ENCODE measurements around the gene SHB. TPM values are rescaled to one million over a fixed set of nuclear protein-coding genes. Genes with fewer than 3 reads are reported as not detected.

Gene SHB
- total RNA-seq, 2 experiments from 2014 or later: 1.2 to 1.3 TPM

GRCh38 chr9:38103340-38103739 is 34.3 kb upstream of the SHB start:
- intact Hi-C loops (cut with DNase I, micrococcal nuclease): no loop called here
- H3K27ac Mint-ChIP-seq: no peak overlapping the region
- no peak overlapping the region for H3K4me3 Mint-ChIP-seq
- ATAC-seq (no peak), DNase-seq (no peak)
- ChIA-PET CTCF (interaction anchor here (1.8 kb wide), 1 partner anchor 15 kb away, joined by 9 read pairs; no protein-coding TSS in a partner anchor), POLR2A (no interaction called here)
- no peaks in the 10 kb centered on the region for H3K36me3 Mint-ChIP-seq (ENCODE audit: low read depth)
- peaks cover 15% of the 10 kb centered on the region for H3K27me3 Mint-ChIP-seq
- H3K4me1 Mint-ChIP-seq: no peaks in the 10 kb centered on the region
- H3K9me3 Mint-ChIP-seq (ENCODE audit: low read depth): no peaks in the 10 kb centered on the region

GRCh38 chr9:38101423-38101822 is 32.4 kb upstream of the SHB start:
- Mint-ChIP-seq H3K27ac (no peak overlapping the region), H3K27me3 (peaks cover 15% of the 10 kb centered on the region), H3K4me3 (no peak overlapping the region), H3K9me3 (ENCODE audit: low read depth) (no peaks in the 10 kb centered on the region), H3K4me1 (no peaks in the 10 kb centered on the region), H3K36me3 (ENCODE audit: low read depth) (no peaks in the 10 kb centered on the region)
- ATAC-seq (no peak), DNase-seq (no peak)
- intact Hi-C loops (cut with DNase I, micrococcal nuclease): no loop called here
- POLR2A ChIA-PET: no interaction called here
- CTCF ChIA-PET: interaction anchor here (1.7 to 2.0 kb wide), 2 partner anchors 10 to 13 kb away, joined by 8 read pairs; no protein-coding TSS in a partner anchor

GRCh38 chr9:38096238-38096805 is 27.3 kb upstream of the SHB start:
- intact Hi-C loops (cut with DNase I, micrococcal nuclease): no loop called here
- no peaks in the 10 kb centered on the region for H3K9me3 Mint-ChIP-seq (ENCODE audit: low read depth)
- no peak overlapping the region for H3K4me3 Mint-ChIP-seq
- ATAC-seq (no peak), DNase-seq (no peak)
- POLR2A ChIA-PET: no interaction called here
- H3K27me3 Mint-ChIP-seq: peaks cover 6% of the 10 kb centered on the region
- no peaks in the 10 kb centered on the region for H3K4me1 Mint-ChIP-seq
- CTCF ChIA-PET: interaction anchor here (0.6 kb wide), 1 partner anchor 928 kb away, joined by 4 read pairs; no protein-coding TSS in a partner anchor
- no peaks in the 10 kb centered on the region for H3K36me3 Mint-ChIP-seq (ENCODE audit: low read depth)
- no peak overlapping the region for H3K27ac Mint-ChIP-seq

- no peak for DNase-seq
- Mint-ChIP-seq H3K27ac (no peak overlapping the region), H3K9me3 (ENCODE audit: low read depth) (no peaks in the 10 kb centered on the region), H3K36me3 (ENCODE audit: low read depth) (no peaks in the 10 kb centered on the region), H3K4me3 (no peak overlapping the region), H3K4me1 (no peaks in the 10 kb centered on the region), H3K27me3 (peaks cover under 1% of the 10 kb centered on the region)
- ChIA-PET CTCF (interaction anchor here (0.9 kb wide), 1 partner anchor 67 kb away, joined by 4 read pairs; no protein-coding TSS in a partner anchor), POLR2A (no interaction called here)
- intact Hi-C loops (cut with DNase I, micrococcal nuclease): no loop called here
- no peak for ATAC-seq
Observed at GRCh38 chr9:38094165-38094564, 25.1 kb upstream of the SHB start.

- ChIA-PET CTCF (interaction anchor here (2.1 kb wide), 1 partner anchor 8 kb away, joined by 8 read pairs; no protein-coding TSS in a partner anchor), POLR2A (no interaction called here)
- Mint-ChIP-seq H3K27ac (no peak overlapping the region), H3K9me3 (ENCODE audit: low read depth) (no peaks in the 10 kb centered on the region), H3K27me3 (no peaks in the 10 kb centered on the region), H3K4me3 (no peak overlapping the region), H3K36me3 (ENCODE audit: low read depth) (no peaks in the 10 kb centered on the region), H3K4me1 (no peaks in the 10 kb centered on the region)
- intact Hi-C loops (cut with DNase I, micrococcal nuclease): no loop called here
- DNase-seq (no peak), ATAC-seq (no peak)
Observed at GRCh38 chr9:38092656-38093055, 23.6 kb upstream of the SHB start.

- no peaks in the 10 kb centered on the region for H3K27me3 Mint-ChIP-seq
- ATAC-seq: no peak
- no peak overlapping the region for H3K4me3 Mint-ChIP-seq
- H3K9me3 Mint-ChIP-seq (ENCODE audit: low read depth): no peaks in the 10 kb centered on the region
- no peak for DNase-seq
- no peaks in the 10 kb centered on the region for H3K4me1 Mint-ChIP-seq
- no peaks in the 10 kb centered on the region for H3K36me3 Mint-ChIP-seq (ENCODE audit: low read depth)
- no peak overlapping the region for H3K27ac Mint-ChIP-seq
- POLR2A ChIA-PET: no interaction called here
- intact Hi-C loops (cut with DNase I, micrococcal nuclease): no loop called here
- CTCF ChIA-PET: interaction anchor here (1.7 to 2.1 kb wide), 2 partner anchors 9 to 178 kb away, joined by 5 to 8 read pairs; no protein-coding TSS in a partner anchor
Observed at GRCh38 chr9:38092200-38092524, 23.1 kb upstream of the SHB start.

- CTCF ChIA-PET: interaction anchor here (1.7 to 2.1 kb wide), 2 partner anchors 9 to 178 kb away, joined by 5 to 8 read pairs; no protein-coding TSS in a partner anchor
- DNase-seq: no peak
- Mint-ChIP-seq H3K27me3 (no peaks in the 10 kb centered on the region), H3K4me3 (no peak overlapping the region), H3K27ac (no peak overlapping the region), H3K36me3 (ENCODE audit: low read depth) (no peaks in the 10 kb centered on the region), H3K4me1 (no peaks in the 10 kb centered on the region), H3K9me3 (ENCODE audit: low read depth) (no peaks in the 10 kb centered on the region)
- no peak for ATAC-seq
- intact Hi-C loops (cut with DNase I, micrococcal nuclease): no loop called here
- POLR2A ChIA-PET: no interaction called here
Observed at GRCh38 chr9:38091310-38092199, 22.5 kb upstream of the SHB start.

GRCh38 chr9:38090170-38090569 is 21.1 kb upstream of the SHB start:
- DNase-seq: no peak
- Mint-ChIP-seq H3K36me3 (ENCODE audit: low read depth) (no peaks in the 10 kb centered on the region), H3K9me3 (ENCODE audit: low read depth) (no peaks in the 10 kb centered on the region), H3K4me1 (no peaks in the 10 kb centered on the region), H3K4me3 (no peak overlapping the region), H3K27me3 (no peaks in the 10 kb centered on the region), H3K27ac (no peak overlapping the region)
- CTCF ChIA-PET: interaction anchor here (0.9 to 4.4 kb wide), 4 partner anchors 13 to 178 kb away, joined by 3 to 27 read pairs (median 8); no protein-coding TSS in a partner anchor
- no peak for ATAC-seq
- POLR2A ChIA-PET: no interaction called here
- intact Hi-C loops (cut with DNase I, micrococcal nuclease): no loop called here

- no peak overlapping the region for H3K27ac Mint-ChIP-seq
- DNase-seq: no peak
Observed at GRCh38 chr9:38089387-38090165, 20.5 kb upstream of the SHB start.

GRCh38 chr9:38088006-38088925 is 19.2 kb upstream of the SHB start:
- no peaks in the 10 kb centered on the region for H3K36me3 Mint-ChIP-seq (ENCODE audit: low read depth)
- no peak overlapping the region for H3K4me3 Mint-ChIP-seq
- CTCF ChIA-PET: interaction anchor here (0.6 to 6.3 kb wide), 28 partner anchors 10 to 530 kb away, joined by 3 to 37 read pairs (median 4); no protein-coding TSS in a partner anchor
- H3K9me3 Mint-ChIP-seq (ENCODE audit: low read depth): no peaks in the 10 kb centered on the region
- no peaks in the 10 kb centered on the region for H3K27me3 Mint-ChIP-seq
- ATAC-seq: peak; percentile 65
- no peaks in the 10 kb centered on the region for H3K4me1 Mint-ChIP-seq
- no peak overlapping the region for H3K27ac Mint-ChIP-seq
- intact Hi-C loops (cut with DNase I, micrococcal nuclease): loop anchor here (1.0 to 10.0 kb wide), 7 partner anchors 72 to 317 kb away; no protein-coding TSS in a partner anchor
- DNase-seq: peak; percentile 82
- POLR2A ChIA-PET: no interaction called here

More at GRCh38 chr9:38089387-38090165, 20.5 kb upstream of the SHB start:
- no peaks in the 10 kb centered on the region for H3K27me3 Mint-ChIP-seq
- POLR2A ChIA-PET: no interaction called here
- ATAC-seq: no peak
- CTCF ChIA-PET: interaction anchor here (1.2 to 6.3 kb wide), 8 partner anchors 12 to 274 kb away, joined by 3 to 37 read pairs (median 9); no protein-coding TSS in a partner anchor
- H3K4me1 Mint-ChIP-seq: no peaks in the 10 kb centered on the region
- no peaks in the 10 kb centered on the region for H3K9me3 Mint-ChIP-seq (ENCODE audit: low read depth)
- H3K4me3 Mint-ChIP-seq: no peak overlapping the region
- H3K36me3 Mint-ChIP-seq (ENCODE audit: low read depth): no peaks in the 10 kb centered on the region
- intact Hi-C loops (cut with DNase I, micrococcal nuclease): loop anchor here (2.0 to 10.0 kb wide), 4 partner anchors 173 to 315 kb away; no protein-coding TSS in a partner anchor

Data from activated CD4-positive, alpha-beta T cell treated with anti-CD3 and anti-CD28 coated beads for 36 hours (primary cell).